ENCODE results near the gene RFX7.

The RFX7 gene

DNA sequence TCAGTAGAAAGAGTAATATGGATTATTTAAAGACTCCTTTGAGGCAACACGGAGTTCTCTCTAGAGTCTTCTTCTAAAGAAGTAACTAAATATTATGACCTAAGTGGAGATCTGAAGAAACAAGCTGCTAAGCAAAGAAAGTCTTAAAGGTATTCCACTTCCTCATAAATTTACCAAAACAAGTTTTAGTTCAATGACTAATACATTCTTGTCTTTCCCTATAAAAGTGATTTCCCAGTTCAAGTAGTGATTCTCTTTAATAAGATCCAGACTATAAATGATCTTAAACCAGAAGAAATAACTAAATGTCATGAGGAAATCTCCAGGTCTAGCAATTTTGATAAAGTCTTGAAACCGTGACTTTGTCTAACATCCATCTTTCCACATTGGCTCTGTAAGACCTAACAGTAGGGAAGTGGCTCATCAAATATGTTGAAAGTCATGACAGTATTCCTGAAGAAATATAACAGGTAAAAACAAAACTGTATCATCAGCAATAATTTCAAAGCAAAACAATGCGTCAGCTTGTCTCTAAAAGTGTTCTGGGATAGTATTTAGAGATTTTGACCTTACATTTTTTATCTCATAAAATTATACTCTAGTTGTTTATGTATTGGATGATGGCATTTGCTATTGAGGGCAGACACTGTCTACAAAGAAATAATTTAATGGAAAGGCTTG is 198.5 kb downstream of the RFX7 start:
- DNase-seq (ENCODE audit: low read depth): no peak

GRCh38 chr15:56042982-56043980 is 200.4 kb downstream of the RFX7 start:
- no peak for DNase-seq (ENCODE audit: low read depth)

DNA sequence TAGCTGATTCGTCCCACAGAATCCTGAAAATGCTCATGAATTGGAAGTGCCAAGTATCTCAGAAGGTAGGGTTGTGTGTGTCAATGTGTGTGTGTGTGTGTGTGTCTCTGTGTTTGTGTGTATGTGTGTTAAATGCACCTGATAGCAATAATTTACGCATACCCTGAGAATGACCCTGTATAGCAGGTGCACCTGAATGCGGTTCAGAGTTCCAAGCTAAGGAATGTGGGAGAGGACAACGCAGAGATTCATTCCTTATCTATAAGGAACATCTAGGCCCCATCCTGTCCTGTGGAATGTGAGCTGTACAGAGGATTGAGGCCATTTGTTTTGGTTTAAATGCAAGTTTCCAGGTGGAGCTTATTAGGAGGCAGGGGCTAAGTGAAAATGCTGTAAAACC is 201.2 kb downstream of the RFX7 start:
- DNase-seq (ENCODE audit: low read depth): no peak

GRCh38 chr15:56042031-56042430 is 201.6 kb downstream of the RFX7 start:
- no peak for DNase-seq (ENCODE audit: low read depth)

DNA sequence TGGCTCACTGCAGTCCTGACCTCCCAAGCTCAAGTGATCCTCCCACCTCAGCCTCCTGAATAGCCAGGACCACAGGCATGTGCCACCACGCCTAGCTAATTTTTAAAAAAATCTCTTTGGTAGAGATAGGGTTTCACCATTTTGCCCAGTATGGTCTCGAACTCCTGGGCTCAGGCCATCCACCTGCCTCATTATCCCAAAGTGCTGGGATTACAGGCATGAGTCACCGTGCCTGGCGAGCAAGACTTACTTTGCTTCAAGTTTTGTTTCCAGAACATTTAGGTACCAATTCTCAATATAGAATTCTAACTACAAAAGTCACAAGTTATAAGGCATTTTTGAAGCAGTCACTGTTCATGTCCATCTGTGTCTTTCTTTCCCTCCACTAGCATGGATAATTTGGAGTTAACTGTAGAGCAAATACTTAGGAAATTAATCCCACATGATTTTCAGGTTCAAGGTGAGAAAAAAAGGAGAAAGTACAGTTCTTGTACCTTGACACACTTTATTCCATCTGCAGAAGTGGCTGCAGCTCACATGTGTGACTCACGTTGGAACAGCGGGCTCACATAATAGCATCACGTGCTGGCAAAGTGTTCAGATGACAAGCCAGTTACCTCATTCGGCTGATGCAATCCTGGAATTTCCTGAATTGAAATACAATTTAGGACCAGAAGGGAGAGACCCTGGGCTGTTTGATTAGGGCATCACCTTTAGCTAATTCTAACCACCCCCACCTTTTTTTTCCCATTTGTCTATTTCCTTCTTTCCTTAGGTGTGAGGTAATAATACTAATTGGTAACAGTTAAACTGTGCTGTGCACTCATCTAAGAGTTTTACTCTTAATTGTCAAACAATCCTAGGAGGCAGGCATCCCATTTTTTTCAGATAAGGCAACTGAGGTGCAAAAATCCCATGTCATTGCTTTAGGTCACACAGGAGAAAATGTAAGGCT is 203.3 kb downstream of the RFX7 start:
- DNase-seq (ENCODE audit: low read depth): peak; percentile 84

DNA sequence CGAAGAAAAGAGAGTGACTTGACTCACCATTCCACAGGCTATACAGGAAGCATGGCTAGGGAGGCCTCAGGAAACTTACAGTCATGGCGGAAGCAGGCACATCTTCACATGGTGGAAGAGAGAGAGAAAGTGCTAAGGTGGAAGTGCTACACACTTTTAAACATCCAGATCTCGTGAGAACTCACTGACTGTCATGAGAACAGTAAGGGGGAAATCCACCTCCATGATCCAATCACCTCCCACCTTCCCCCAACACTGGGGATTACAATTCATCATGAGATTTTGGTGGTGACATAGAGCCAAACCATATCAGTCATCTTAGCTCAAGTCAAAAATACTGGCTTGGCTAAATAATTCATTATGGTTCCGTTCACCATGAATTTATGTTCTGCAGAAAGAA is 205.0 kb downstream of the RFX7 start:
- no peak for DNase-seq (ENCODE audit: low read depth)

DNA sequence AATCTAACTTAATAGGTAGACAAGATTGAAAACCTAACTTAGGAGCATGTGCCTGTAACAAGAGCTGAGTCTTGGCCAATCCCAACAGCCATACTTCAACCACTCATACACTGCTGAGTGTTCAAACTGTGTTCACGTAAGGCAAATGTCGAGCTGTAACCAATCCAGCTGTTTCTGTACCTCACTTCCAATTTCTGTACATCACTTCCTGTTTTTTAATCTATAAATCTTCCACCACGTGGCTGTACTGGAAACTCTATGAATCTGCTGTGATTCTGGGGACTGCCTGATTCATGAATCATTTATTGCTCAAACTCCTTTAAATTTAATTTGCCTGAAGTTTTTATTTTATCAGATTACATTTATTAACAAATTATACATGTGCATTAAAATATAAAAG is 205.7 kb downstream of the RFX7 start:
- DNase-seq (ENCODE audit: low read depth): no peak
